Stimulated activated CD4-positive, alpha-beta T cell treated with anti-CD3 and anti-CD28 coated beads, Interleukin-1b, Interleukin-23, amount 100 ng/mL, for 24 hours (primary cell): ENCODE results near the gene C9.
A peak's percentile ranks its signal among the peaks of the same experiment; 100 is the strongest.
"Not testable (repeated sequence)": the region's sequence is repeated elsewhere in the genome, so short reads cannot be mapped to it uniquely, and the experiment has no call there.

Experiments
- DNase-seq, 4 experiments: peaks; one replicate each; pipeline ENCODE4 v3.0.0-alpha.2; 2020; ENCODE audit warnings: low read depth in 4 of 4, low spot score in 1 of 4

The C9 gene

GRCh38 chr5:39364367-39364766, at the start of gene C9:
TSS of gene C9 (minus strand) at chr5:39364495. CDS start at chr5:39364464, 31 bp downstream.
- DNase-seq: no peak

GRCh38 chr5:39413771-39414170, 49.5 kb upstream of the C9 start:
- DNase-seq: no peak

GRCh38 chr5:39412721-39413394, 48.6 kb upstream of the C9 start:
- no peak for DNase-seq

GRCh38 chr5:39411985-39412384, 47.7 kb upstream of the C9 start:
- no peak for DNase-seq

- no peak for DNase-seq
Observed at GRCh38 chr5:39411061-39411460, 46.8 kb upstream of the C9 start.

- no peak for DNase-seq
Observed at GRCh38 chr5:39409033-39409432, 44.7 kb upstream of the C9 start.

- no peak for DNase-seq
Observed at GRCh38 chr5:39405083-39405843, 41.0 kb upstream of the C9 start.

- not testable (repeated sequence) for DNase-seq
Observed at GRCh38 chr5:39403761-39404160, 39.5 kb upstream of the C9 start.

GRCh38 chr5:39402140-39402539, 37.8 kb upstream of the C9 start:
- DNase-seq: not testable (repeated sequence)

- DNase-seq: no peak
Observed at GRCh38 chr5:39400713-39401578, 36.7 kb upstream of the C9 start.

GRCh38 chr5:39399135-39400036, 35.1 kb upstream of the C9 start:
- DNase-seq: no peak

- DNase-seq: no peak
Observed at GRCh38 chr5:39396843-39397242, 32.5 kb upstream of the C9 start.

GRCh38 chr5:39395521-39395920, 31.2 kb upstream of the C9 start:
- no peak for DNase-seq

- no peak for DNase-seq
Observed at GRCh38 chr5:39394946-39395345, 30.7 kb upstream of the C9 start.

- DNase-seq: no peak
Observed at GRCh38 chr5:39390945-39391344, 26.6 kb upstream of the C9 start.

- no peak for DNase-seq
Observed at GRCh38 chr5:39387293-39387692, 23.0 kb upstream of the C9 start.

GRCh38 chr5:39384271-39384670, 20.0 kb upstream of the C9 start:
- no peak for DNase-seq

- DNase-seq: no peak
Observed at GRCh38 chr5:39381376-39381775, 17.1 kb upstream of the C9 start.

GRCh38 chr5:39379693-39380092, 15.4 kb upstream of the C9 start:
- DNase-seq: no peak

- no peak for DNase-seq
Observed at GRCh38 chr5:39377613-39378012, 13.3 kb upstream of the C9 start.

GRCh38 chr5:39376293-39376714, 12.0 kb upstream of the C9 start:
- DNase-seq: peak in 1 of 4 experiments; percentile 25
